Muscle layer of duodenum (tissue), 2 donors: ENCODE data around the gene PNPLA5.
"Not testable (repeated sequence)": the region's sequence is repeated elsewhere in the genome, so short reads cannot be mapped to it uniquely, and the experiment has no call there.

Experiments used
- H3K27ac ChIP-seq: one replicate; pipeline ENCODE4 v1.7.0; 2013; ENCODE audit warnings: mild to moderate bottlenecking, low read length
- H3K27me3 ChIP-seq: one replicate; pipeline ENCODE4 v1.7.0; 2013; ENCODE audit warnings: low read depth, mild to moderate bottlenecking, control low read depth, low read length
- H3K36me3 ChIP-seq, 2 donors: one replicate each; pipeline ENCODE4 v1.7.0; 2013; ENCODE audit warnings: low read length in 2 of 2, control low read depth in 1 of 2, mild to moderate bottlenecking in 1 of 2; ENCODE audit not compliant: insufficient read depth in 2 of 2, control insufficient read depth in 1 of 2
- H3K4me1 ChIP-seq, 2 donors: one replicate each; pipeline ENCODE4 v1.7.0; 2013; ENCODE audit warnings: low read length in 2 of 2, mild to moderate bottlenecking in 2 of 2, control low read depth in 1 of 2, moderate library complexity in 1 of 2; ENCODE audit not compliant: insufficient read depth in 2 of 2, control insufficient read depth in 1 of 2
- H3K4me3 ChIP-seq, 2 donors: one replicate each; pipeline ENCODE4 v1.7.0; 2013; ENCODE audit warnings: low read length in 2 of 2, low read depth in 1 of 2, mild to moderate bottlenecking in 1 of 2
- H3K9me3 ChIP-seq, 2 donors: one replicate each; pipeline ENCODE4 v1.7.0; 2013; ENCODE audit warnings: low read length in 2 of 2, control low read depth in 1 of 2, mild to moderate bottlenecking in 1 of 2; ENCODE audit not compliant: control insufficient read depth in 1 of 2
- donor health status: healthy.

PNPLA5 gene

GRCh38 chr22:43922123-43922522 lies 30.3 kb upstream of the PNPLA5 start:
- Histone ChIP-seq H3K36me3 (no peaks in the 10 kb centered on the region), H3K9me3 (no peaks in the 10 kb centered on the region), H3K4me3 (no peak overlapping the region), H3K4me1 (no peaks in the 10 kb centered on the region), H3K27me3 (no peaks in the 10 kb centered on the region), H3K27ac (no peak overlapping the region)

GRCh38 chr22:43921370-43921769 lies 29.6 kb upstream of the PNPLA5 start:
- Histone ChIP-seq H3K9me3 (no peaks in the 10 kb centered on the region), H3K27ac (no peak overlapping the region), H3K4me3 (no peak overlapping the region), H3K4me1 (no peaks in the 10 kb centered on the region), H3K27me3 (no peaks in the 10 kb centered on the region), H3K36me3 (no peaks in the 10 kb centered on the region)

GRCh38 chr22:43919106-43919973 lies 27.5 kb upstream of the PNPLA5 start:
- H3K27ac ChIP-seq: no peak overlapping the region
- H3K27me3 ChIP-seq: no peaks in the 10 kb centered on the region
- H3K4me3 ChIP-seq: no peak overlapping the region
- no peaks in the 10 kb centered on the region for H3K9me3 ChIP-seq
- H3K4me1 ChIP-seq: no peaks in the 10 kb centered on the region
- no peaks in the 10 kb centered on the region for H3K36me3 ChIP-seq

GRCh38 chr22:43917521-43917920 lies 25.7 kb upstream of the PNPLA5 start:
- no peaks in the 10 kb centered on the region for H3K9me3 ChIP-seq
- H3K36me3 ChIP-seq: no peaks in the 10 kb centered on the region
- H3K27ac ChIP-seq: no peak overlapping the region
- no peaks in the 10 kb centered on the region for H3K4me1 ChIP-seq
- H3K4me3 ChIP-seq: no peak overlapping the region
- no peaks in the 10 kb centered on the region for H3K27me3 ChIP-seq

GRCh38 chr22:43911351-43911750 lies 19.5 kb upstream of the PNPLA5 start:
- no peaks in the 10 kb centered on the region for H3K36me3 ChIP-seq
- no peak overlapping the region for H3K4me3 ChIP-seq
- H3K4me1 ChIP-seq: no peaks in the 10 kb centered on the region
- H3K27ac ChIP-seq: no peak overlapping the region
- no peaks in the 10 kb centered on the region for H3K27me3 ChIP-seq
- no peaks in the 10 kb centered on the region for H3K9me3 ChIP-seq

- no peak overlapping the region for H3K4me3 ChIP-seq
- H3K36me3 ChIP-seq: no peaks in the 10 kb centered on the region
- H3K4me1 ChIP-seq: no peaks in the 10 kb centered on the region
- no peak overlapping the region for H3K27ac ChIP-seq
- H3K27me3 ChIP-seq: no peaks in the 10 kb centered on the region
- no peaks in the 10 kb centered on the region for H3K9me3 ChIP-seq
These were observed 18.4 kb upstream of the PNPLA5 start for GRCh38 chr22:43910178-43910695.

GRCh38 chr22:43909708-43910107 lies 17.9 kb upstream of the PNPLA5 start:
- no peaks in the 10 kb centered on the region for H3K36me3 ChIP-seq
- H3K4me1 ChIP-seq: no peaks in the 10 kb centered on the region
- H3K27me3 ChIP-seq: no peaks in the 10 kb centered on the region
- no peak overlapping the region for H3K4me3 ChIP-seq
- no peak overlapping the region for H3K27ac ChIP-seq
- H3K9me3 ChIP-seq: no peaks in the 10 kb centered on the region

- no peaks in the 10 kb centered on the region for H3K4me1 ChIP-seq
- H3K9me3 ChIP-seq: no peaks in the 10 kb centered on the region
- no peak overlapping the region for H3K27ac ChIP-seq
- H3K36me3 ChIP-seq: no peaks in the 10 kb centered on the region
- no peak overlapping the region for H3K4me3 ChIP-seq
- no peaks in the 10 kb centered on the region for H3K27me3 ChIP-seq
These were observed 13.9 kb upstream of the PNPLA5 start for GRCh38 chr22:43905681-43906080.

- H3K27me3 ChIP-seq, H3K4me3 ChIP-seq, H3K27ac ChIP-seq: not testable (repeated sequence)
These were observed 12.6 kb upstream of the PNPLA5 start for GRCh38 chr22:43904412-43904811.

GRCh38 chr22:43903033-43903432 lies 11.2 kb upstream of the PNPLA5 start:
- H3K27me3 ChIP-seq, H3K36me3 ChIP-seq, H3K9me3 ChIP-seq, H3K4me1 ChIP-seq, H3K27ac ChIP-seq, H3K4me3 ChIP-seq: not testable (repeated sequence)

More at GRCh38 chr22:43904412-43904811, 12.6 kb upstream of the PNPLA5 start:
- not testable (repeated sequence) for H3K36me3 ChIP-seq, H3K9me3 ChIP-seq, H3K4me1 ChIP-seq

- Histone ChIP-seq H3K27me3 (no peaks in the 10 kb centered on the region), H3K9me3 (no peaks in the 10 kb centered on the region)
These were observed 10.3 kb upstream of the PNPLA5 start for GRCh38 chr22:43901976-43902643.

More at GRCh38 chr22:43901976-43902643, 10.3 kb upstream of the PNPLA5 start:
- no peak overlapping the region for H3K27ac ChIP-seq
- no peaks in the 10 kb centered on the region for H3K4me1 ChIP-seq
- no peaks in the 10 kb centered on the region for H3K36me3 ChIP-seq
- no peak overlapping the region for H3K4me3 ChIP-seq
